COLO668 (cell line): ENCODE measurements around the gene HCN2.

Experiments
- DNase-seq: peaks from one replicate; lab custom pipeline; 2025; ENCODE audit not compliant: unreplicated experiment; lab: John Stamatoyannopoulos, UW

Gene HCN2

GRCh38 chr19:570937-571565, 18.6 kb upstream of the HCN2 start:
- DNase-seq = peak; percentile 81

DNA sequence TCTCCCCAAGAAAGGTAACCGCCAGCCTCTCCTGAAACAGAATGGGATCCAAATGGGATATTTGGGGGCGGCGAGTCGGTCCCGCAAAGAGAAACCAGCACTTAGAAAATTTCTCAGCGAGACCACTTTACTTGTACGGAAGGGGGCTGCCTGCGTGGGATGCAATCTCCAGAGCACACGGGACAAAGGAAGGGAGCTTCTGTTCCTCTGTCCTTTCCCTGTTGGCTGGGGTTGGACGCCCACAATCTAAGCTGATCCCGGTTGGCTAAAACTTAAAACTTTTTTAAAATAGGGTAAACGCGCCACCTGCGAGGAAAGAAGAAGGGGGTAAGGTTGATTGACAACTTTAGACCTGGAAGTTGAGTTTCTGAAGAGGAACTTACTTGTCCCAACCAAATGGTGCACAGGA, 18.1 kb upstream of the HCN2 start:
- DNase-seq = peak; percentile 54

DNA sequence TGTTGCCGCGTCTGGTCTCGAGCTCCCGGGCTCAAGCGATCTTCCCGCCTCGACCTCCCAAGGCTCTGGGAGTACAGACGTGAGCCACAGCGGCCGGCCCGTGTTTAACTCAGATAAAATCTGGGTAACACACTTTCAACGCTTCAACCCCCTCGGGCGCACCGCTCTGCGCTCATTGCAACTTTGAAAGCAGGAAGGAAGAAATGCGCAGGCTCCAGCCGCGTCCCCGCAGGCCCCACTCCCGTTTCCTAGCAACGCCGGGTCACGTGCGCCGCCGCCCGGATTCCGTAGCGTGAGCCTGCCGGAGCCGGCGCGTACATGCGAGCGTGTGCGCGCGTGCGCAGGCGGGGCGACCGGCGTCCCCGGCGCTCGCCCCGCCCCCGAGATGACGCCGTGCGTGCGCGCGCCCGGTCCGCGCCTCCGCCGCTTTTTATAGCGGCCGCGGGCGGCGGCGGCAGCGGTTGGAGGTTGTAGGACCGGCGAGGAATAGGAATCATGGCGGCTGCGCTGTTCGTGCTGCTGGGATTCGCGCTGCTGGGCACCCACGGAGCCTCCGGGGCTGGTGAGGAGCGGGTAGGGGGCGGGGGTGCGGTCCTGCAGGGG, 17.4 kb upstream of the HCN2 start, which contains the start of gene BSG:
Gene BSG, plus strand, starts transcription at position 457 of the 603 bp plus-strand sequence. Its CDS starts 39 bp downstream, at position 496.
- DNase-seq = peak; percentile 99

GRCh38 chr19:572743-573518, 16.8 kb upstream of the HCN2 start:
- DNase-seq = peak; percentile 50

- DNase-seq = no peak
Measured at GRCh38 chr19:573519-573825, 16.2 kb upstream of the HCN2 start.

DNA sequence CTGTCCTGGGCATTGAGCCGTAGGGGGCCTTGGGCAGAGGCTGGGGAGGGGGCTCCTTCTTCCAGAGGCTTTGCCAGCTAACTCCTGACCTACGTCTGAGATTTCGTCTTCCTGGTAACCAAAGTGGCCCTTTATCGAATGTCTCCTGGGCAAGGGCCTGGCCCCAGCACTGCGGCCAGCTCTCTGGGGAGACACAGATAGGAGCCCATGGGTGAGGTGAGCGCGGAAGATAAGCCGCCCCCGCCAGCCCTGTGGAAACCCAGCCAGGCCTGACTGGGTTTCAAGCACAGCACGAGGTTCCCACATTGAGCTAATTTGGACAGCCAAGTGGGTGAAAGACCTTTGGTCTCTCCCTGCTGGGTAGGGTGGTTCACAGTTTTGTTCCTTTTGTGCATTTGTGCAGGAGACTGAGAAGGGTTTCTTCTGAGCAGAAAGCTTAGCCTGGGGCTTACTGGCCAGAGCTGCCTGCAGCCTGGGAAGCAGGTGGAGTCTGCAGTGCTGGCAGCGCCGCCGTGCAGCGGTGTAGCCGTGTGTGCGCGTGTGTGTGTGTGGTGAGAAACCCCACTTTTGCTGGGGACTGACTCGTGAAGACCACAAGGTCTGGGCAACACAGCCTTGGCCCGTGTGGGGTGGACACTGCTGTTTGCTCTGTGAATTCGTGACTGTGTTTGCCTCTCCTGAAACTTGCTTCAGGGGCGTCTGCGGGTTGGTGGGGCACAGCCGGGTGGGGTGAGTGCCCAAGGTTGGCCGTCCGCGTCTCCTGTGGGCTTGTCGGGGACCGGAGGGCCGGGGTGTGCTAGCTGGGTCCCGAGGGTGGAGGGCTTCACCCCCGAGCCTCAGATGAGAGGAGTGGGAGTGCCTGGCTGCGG, 14.8 kb upstream of the HCN2 start:
- peak; percentile 57 for DNase-seq

DNA sequence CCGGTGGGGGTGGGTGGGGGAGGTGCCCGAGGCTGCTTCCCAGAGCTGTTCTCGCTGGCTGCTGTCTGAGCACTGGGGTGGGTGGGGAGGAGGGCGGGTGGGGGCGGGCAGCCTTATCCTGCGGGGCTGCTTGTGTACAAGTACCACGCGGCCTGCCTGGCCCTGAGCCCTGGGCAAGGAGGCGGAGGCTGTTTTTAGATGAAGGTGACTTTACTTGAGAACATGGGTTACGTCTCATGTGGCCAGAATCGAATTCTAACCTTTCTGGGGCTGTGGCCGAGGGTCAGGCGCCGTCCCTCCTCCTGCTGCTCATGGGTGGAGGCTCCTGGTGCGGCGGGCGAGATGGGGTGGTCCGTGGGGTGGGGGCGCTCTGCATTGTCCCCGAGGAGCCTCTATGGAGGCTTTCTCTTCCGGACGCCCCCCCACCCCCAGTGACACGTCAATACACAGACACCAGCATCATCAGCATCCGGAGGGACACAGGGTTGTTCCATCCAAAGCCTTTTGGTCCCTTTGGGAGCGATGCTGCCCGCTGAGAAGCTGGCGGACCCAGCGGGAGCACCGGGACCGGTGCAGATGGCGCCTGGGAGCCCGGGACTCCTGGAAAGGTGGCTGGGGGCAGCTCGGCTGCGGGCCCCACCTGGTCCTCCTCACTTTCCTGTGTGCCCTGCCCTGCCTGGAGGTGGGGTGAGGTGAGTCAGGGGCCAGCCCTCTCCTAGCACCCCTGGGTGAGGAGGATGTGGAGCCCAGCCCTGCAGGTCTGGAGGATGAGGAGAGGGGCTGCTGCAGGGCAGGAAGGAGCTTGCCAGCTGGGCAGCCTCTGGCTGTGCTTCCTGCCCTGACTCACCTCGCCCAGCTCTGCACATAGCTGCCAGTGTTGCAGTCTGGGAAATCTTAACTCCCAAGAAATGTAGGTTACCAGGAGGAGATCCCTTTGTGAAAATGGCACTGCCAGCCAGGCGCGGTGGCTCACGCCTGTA, 13.9 kb upstream of the HCN2 start:
- peak; percentile 16 for DNase-seq

GRCh38 chr19:576768-577438, 12.8 kb upstream of the HCN2 start:
- DNase-seq = no peak

DNA sequence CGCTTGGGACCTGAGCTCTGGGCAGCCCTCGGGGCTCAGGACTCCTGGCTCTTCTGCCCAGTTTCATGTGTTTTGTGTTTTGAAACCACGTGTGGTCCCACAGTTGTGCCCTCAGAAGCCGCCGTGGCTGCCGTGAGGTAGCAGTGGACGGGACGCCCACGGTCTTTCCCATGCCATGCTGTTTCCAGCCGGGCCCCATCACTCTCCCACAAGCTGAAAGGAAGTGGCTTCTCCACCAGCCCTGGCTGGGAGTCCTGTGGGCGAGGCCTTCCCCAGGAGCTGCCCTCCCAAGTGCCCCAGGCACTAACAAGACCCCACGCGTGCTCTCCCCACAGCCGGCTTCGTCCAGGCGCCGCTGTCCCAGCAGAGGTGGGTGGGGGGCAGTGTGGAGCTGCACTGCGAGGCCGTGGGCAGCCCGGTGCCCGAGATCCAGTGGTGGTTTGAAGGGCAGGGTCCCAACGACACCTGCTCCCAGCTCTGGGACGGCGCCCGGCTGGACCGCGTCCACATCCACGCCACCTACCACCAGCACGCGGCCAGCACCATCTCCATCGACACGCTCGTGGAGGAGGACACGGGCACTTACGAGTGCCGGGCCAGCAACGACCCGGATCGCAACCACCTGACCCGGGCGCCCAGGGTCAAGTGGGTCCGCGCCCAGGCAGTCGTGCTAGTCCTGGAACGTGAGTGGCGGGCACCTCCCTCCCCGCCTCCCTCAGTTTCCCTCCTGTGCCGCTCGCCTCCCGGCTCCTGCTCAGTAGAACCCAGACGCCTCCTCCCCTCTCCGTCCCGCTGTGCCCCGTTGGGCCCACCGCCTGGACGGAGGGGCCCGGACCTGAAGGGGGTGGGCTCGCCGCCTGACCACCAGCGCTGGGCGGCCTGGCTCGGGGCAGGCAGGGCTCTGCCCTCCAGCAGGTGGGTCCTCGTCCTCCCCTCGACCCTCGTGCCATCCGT, 12.0 kb upstream of the HCN2 start:
- no peak for DNase-seq

GRCh38 chr19:579111-579841, 10.4 kb upstream of the HCN2 start:
- DNase-seq = no peak

DNA sequence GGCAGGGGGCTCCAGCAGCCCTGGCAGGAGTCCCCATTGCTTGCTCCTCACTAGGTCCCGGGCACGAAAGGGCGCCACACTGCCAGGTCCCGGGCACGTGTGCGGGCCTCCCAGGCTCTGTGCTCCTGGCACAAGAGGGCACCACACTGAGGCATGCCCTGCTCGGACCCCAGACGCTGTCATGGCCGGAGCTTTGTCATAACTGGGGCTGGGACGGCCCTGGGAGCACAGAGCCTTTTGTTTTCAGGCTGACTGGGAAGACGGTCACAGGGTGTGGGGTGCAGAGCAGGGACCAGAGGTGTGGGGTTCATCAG, 9.9 kb upstream of the HCN2 start:
- no peak for DNase-seq

- no peak for DNase-seq
Measured at GRCh38 chr19:580274-580835, 9.3 kb upstream of the HCN2 start.

DNA sequence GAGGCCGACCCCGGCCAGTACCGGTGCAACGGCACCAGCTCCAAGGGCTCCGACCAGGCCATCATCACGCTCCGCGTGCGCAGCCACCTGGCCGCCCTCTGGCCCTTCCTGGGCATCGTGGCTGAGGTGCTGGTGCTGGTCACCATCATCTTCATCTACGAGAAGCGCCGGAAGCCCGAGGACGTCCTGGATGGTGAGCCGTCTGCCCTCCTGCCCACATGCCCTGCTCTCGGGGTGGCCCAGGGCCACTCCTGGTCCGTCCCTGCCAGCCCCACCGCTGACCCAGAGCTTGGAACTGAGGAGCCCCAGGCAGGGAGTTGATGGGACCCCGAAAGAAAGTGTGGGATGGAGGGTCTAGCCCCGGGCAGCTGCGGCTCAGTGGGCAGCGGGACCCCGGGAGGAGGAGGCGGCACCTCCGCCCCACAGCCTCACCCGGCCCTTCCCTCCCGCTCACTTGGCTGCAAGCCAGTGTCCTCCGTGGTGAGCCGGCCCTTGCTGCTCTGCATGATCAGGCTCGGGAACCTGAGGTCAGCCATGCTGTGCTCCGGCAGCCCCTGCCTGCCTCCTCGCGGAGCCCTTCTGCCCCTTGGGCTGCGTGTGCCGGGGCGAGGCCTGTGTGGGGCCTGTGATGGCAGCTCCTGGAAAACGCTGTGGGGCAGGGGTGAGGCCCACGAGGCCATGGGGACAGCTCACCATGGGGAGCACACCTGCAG, 8.1 kb upstream of the HCN2 start:
- DNase-seq = peak; percentile 16

DNA sequence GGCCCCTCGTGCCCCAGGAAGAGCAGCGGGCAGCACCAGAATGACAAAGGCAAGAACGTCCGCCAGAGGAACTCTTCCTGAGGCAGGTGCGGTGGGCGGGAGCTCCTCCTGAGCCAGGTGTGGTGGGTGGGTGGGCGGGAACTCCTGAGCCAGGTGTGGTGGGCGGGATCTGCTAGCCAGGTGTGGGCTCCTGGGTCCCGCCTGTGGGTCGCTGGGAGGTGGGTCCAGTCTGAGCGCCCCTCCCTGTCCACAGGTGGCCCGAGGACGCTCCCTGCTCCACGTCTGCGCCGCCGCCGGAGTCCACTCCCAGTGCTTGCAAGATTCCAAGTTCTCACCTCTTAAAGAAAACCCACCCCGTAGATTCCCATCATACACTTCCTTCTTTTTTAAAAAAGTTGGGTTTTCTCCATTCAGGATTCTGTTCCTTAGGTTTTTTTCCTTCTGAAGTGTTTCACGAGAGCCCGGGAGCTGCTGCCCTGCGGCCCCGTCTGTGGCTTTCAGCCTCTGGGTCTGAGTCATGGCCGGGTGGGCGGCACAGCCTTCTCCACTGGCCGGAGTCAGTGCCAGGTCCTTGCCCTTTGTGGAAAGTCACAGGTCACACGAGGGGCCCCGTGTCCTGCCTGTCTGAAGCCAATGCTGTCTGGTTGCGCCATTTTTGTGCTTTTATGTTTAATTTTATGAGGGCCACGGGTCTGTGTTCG, 7.0 kb upstream of the HCN2 start:
- peak; percentile 36 for DNase-seq

GRCh38 chr19:583198-583967, 6.3 kb upstream of the HCN2 start:
- DNase-seq = no peak

GRCh38 chr19:583968-584239, 5.8 kb upstream of the HCN2 start:
- DNase-seq = no peak
